Astrocyte (in vitro differentiated cells and primary cell): Measurements from ENCODE around the gene LHX1. TPM values are rescaled to one million over a fixed set of nuclear protein-coding genes. Genes with fewer than 3 reads are reported as not detected.

Experiments used
- DNase-seq: peaks from one replicate; pipeline ENCODE4 v3.0.0-alpha.2; 2010; ENCODE audit warnings: low read depth
- FAIRE-seq: peaks from 2 replicates; lab custom pipeline; 2011; peaks lifted over from hg19 to GRCh38; lab: Jason Lieb, UNC
- H2AFZ ChIP-seq: 2 replicates; pipeline ENCODE4 v1.6.0; 2012; ENCODE audit warnings: low read depth, low read length, inconsistent platforms
- H3K27ac ChIP-seq: 2 replicates; pipeline ENCODE4 v1.5.1; 2011; ENCODE audit warnings: low read depth, low read length, inconsistent platforms
- H3K27me3 ChIP-seq: 2 replicates; pipeline ENCODE4 v1.6.0; 2011; ENCODE audit warnings: low read length, inconsistent platforms; ENCODE audit not compliant: insufficient read depth
- H3K36me3 ChIP-seq: 2 replicates; pipeline ENCODE4 v1.5.1; 2011; ENCODE audit warnings: low read length, inconsistent platforms; ENCODE audit not compliant: insufficient read depth
- H3K4me1 ChIP-seq: 2 replicates; pipeline ENCODE4 v1.5.1; 2011; ENCODE audit warnings: low read length, inconsistent platforms; ENCODE audit not compliant: insufficient read depth
- H3K4me2 ChIP-seq: 2 replicates; pipeline ENCODE4 v1.6.0; 2012; ENCODE audit warnings: low read length, inconsistent platforms
- H3K4me3 ChIP-seq: 2 replicates; pipeline ENCODE4 v1.5.1; 2011; ENCODE audit warnings: low read depth, mild to moderate bottlenecking, low read length, inconsistent platforms; ENCODE audit not compliant: insufficient read depth
- H3K79me2 ChIP-seq: 2 replicates; pipeline ENCODE4 v1.6.0; 2012; ENCODE audit warnings: mild to moderate bottlenecking, low read length, inconsistent platforms; ENCODE audit not compliant: insufficient read depth
- H3K9ac ChIP-seq: 2 replicates; pipeline ENCODE4 v1.6.0; 2012; ENCODE audit warnings: mild to moderate bottlenecking, low read length, inconsistent platforms
- H3K9me3 ChIP-seq: 2 replicates; pipeline ENCODE4 v1.5.1; 2012; ENCODE audit warnings: low read depth, mild to moderate bottlenecking, low read length, inconsistent platforms; ENCODE audit not compliant: insufficient read depth
- H4K20me1 ChIP-seq: 2 replicates; pipeline ENCODE4 v1.6.0; 2012; ENCODE audit warnings: low read length, inconsistent platforms; ENCODE audit not compliant: insufficient read depth
- H3K27ac Mint-ChIP-seq: one replicate; pipeline ENCODE4 v1.8.0; 2021; ENCODE audit warnings: mild to moderate bottlenecking, mixed read lengths; ENCODE audit not compliant: unreplicated experiment
- H3K27me3 Mint-ChIP-seq: one replicate; pipeline ENCODE4 v1.8.0; 2021; ENCODE audit warnings: low read depth, mixed read lengths; ENCODE audit not compliant: unreplicated experiment
- H3K36me3 Mint-ChIP-seq: one replicate; pipeline ENCODE4 v1.8.0; 2021; ENCODE audit warnings: low read depth, mixed read lengths; ENCODE audit not compliant: unreplicated experiment
- H3K4me1 Mint-ChIP-seq: one replicate; pipeline ENCODE4 v1.8.0; 2021; ENCODE audit warnings: low read depth, mixed read lengths; ENCODE audit not compliant: unreplicated experiment
- H3K4me3 Mint-ChIP-seq: one replicate; pipeline ENCODE4 v1.8.0; 2021; ENCODE audit warnings: mild to moderate bottlenecking, moderate library complexity, mixed read lengths; ENCODE audit not compliant: unreplicated experiment
- H3K9me3 Mint-ChIP-seq: one replicate; pipeline ENCODE4 v1.8.0; 2021; ENCODE audit warnings: mild to moderate bottlenecking, mixed read lengths; ENCODE audit not compliant: unreplicated experiment
- EZH2 ChIP-seq: IDR thresholded peaks from 2 replicates; pipeline ENCODE4 v1.6.1; 2012; ENCODE audit warnings: mild to moderate bottlenecking, low read length, inconsistent platforms; ENCODE audit not compliant: insufficient read depth
- total RNA-seq: library from RNA; stranded (reverse); gene quantifications from 2 replicates; pipeline ENCODE4 v1.2.1, GENCODE V29; 2021
- TF ChIP-seq, protein P1 (sequence below): IDR thresholded peaks from 2 replicates; pipeline ENCODE4 v1.5.1; 2011; ENCODE audit warnings: low read depth, mild to moderate bottlenecking, inconsistent platforms, low read length, moderate library complexity; ENCODE audit not compliant: insufficient read depth

LHX1 gene
- total RNA-seq, 1 donor from 2014 or later: 10.8 TPM

DNA sequence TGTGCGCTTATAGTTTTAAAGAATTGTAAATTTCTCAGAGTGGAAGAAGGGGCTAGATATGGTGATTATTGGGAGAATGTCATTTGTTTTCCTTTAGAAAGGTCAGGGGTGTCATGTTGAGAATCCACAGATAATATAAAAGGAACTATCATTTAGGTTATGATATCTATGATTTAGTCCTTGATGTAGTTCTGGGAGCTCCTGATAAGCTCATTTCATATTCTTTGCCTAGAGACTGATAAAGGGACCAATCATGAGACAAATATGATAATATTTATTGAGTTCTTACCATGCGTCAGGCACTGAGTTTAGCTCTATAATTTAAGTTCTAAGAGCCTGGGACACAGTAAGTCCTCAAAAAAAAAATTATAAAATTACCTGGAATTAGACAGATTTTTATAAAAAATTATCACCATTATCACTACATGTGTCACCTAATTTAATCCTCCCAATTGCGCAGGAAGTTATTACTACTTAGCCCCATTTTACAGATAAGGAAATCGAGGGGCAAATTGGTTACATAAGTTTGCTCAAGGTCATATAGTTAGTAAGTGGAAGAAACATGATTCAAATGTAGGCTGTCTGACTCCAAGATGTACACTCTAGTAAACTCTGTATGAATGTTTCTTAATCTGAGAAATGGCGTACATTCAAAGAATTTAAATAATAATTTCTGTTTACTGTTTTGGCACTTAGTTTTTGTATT lies 14.0 kb downstream of the LHX1 start:
- TF ChIP-seq, protein P1, sequence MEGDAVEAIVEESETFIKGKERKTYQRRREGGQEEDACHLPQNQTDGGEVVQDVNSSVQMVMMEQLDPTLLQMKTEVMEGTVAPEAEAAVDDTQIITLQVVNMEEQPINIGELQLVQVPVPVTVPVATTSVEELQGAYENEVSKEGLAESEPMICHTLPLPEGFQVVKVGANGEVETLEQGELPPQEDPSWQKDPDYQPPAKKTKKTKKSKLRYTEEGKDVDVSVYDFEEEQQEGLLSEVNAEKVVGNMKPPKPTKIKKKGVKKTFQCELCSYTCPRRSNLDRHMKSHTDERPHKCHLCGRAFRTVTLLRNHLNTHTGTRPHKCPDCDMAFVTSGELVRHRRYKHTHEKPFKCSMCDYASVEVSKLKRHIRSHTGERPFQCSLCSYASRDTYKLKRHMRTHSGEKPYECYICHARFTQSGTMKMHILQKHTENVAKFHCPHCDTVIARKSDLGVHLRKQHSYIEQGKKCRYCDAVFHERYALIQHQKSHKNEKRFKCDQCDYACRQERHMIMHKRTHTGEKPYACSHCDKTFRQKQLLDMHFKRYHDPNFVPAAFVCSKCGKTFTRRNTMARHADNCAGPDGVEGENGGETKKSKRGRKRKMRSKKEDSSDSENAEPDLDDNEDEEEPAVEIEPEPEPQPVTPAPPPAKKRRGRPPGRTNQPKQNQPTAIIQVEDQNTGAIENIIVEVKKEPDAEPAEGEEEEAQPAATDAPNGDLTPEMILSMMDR: no peak
- no peak for TF ChIP-seq EZH2
- peak overlapping the region; percentile 93 for H3K4me2 ChIP-seq
- no peak overlapping the region for H2AFZ ChIP-seq
- no peaks in the 10 kb centered on the region for H3K9me3 ChIP-seq
- Mint-ChIP-seq H3K36me3 (peaks cover 22% of the 10 kb centered on the region), H3K4me1 (peaks cover 23% of the 10 kb centered on the region), H3K4me3 (peak overlapping the region; percentile 97), H3K27ac (no peak overlapping the region), H3K27me3 (peaks cover 18% of the 10 kb centered on the region), H3K9me3 (peaks cover 3% of the 10 kb centered on the region)
- FAIRE-seq: no peak
- no peak overlapping the region for H3K9ac ChIP-seq
- peaks cover 40% of the 10 kb centered on the region for H4K20me1 ChIP-seq
- peaks cover 17% of the 10 kb centered on the region for H3K4me1 ChIP-seq
- peaks cover 45% of the 10 kb centered on the region for H3K79me2 ChIP-seq
- H3K27me3 ChIP-seq: peaks cover 19% of the 10 kb centered on the region
- no peak overlapping the region for H3K4me3 ChIP-seq
- H3K36me3 ChIP-seq: peaks cover 29% of the 10 kb centered on the region
- DNase-seq: no peak
- H3K27ac ChIP-seq: no peak overlapping the region

DNA sequence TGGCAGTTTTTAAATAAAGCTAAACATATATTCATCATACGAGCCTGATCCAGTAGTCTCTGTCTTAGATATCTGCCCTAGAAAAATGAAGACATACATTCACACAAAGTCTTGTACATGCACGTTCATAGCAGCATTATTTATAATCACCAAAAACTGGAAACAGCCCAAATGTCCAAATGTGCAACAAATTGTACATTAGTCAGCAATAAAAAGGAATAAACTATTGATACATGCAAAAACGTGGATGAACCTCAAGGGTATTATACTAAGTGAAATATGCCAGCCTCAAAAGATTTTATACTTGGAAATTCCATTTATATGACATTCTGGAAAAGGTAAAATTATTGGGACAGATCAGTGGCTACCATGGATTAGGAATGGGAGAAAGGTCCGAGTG lies 34.2 kb downstream of the LHX1 start:
- no peak overlapping the region for H2AFZ ChIP-seq
- TF ChIP-seq EZH2: no peak
- TF ChIP-seq, protein P1: no peak
- H3K9me3 Mint-ChIP-seq: no peaks in the 10 kb centered on the region

DNA sequence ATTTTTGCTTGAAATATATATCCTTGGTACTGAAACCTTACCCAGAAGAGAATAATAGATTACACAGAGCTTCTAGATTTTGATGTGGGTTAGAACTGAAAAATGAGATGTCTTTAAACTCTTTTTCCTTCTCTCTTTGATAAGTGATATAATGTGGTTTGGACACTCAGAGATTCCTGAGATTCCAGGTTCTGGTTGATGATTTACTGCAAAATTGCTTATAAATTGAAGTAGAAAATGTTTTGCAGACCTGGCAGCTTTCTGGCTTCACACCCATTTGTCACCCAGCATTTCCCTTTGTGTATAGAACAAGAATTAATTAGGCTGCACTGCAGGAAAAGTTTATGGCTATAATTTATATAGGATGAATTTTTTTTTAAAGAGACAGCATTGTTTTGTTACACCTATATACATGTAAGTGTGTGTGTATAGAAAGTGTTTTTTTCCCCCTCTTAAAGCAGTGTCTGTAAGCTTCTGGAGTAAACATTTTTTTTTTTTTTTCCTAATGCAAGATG lies 35.0 kb downstream of the LHX1 start:
- Mint-ChIP-seq H3K36me3 (peaks cover 19% of the 10 kb centered on the region), H3K27me3 (no peaks in the 10 kb centered on the region), H3K4me1 (peaks cover 19% of the 10 kb centered on the region), H3K9me3 (no peaks in the 10 kb centered on the region), H3K4me3 (no peak overlapping the region), H3K27ac (no peak overlapping the region)
- Histone ChIP-seq H3K4me3 (no peak overlapping the region), H3K9ac (no peak overlapping the region), H3K79me2 (peaks cover 49% of the 10 kb centered on the region), H3K9me3 (no peaks in the 10 kb centered on the region), H4K20me1 (peaks cover 39% of the 10 kb centered on the region), H3K4me1 (no peaks in the 10 kb centered on the region), H3K36me3 (peaks cover 5% of the 10 kb centered on the region), H3K27ac (no peak overlapping the region), H2AFZ (no peak overlapping the region), H3K27me3 (no peaks in the 10 kb centered on the region), H3K4me2 (no peak overlapping the region)
- DNase-seq: peak; percentile 35
- TF ChIP-seq EZH2: no peak
- TF ChIP-seq, protein P1: no peak
- FAIRE-seq: no peak

More for the DNA sequence above, 34.2 kb downstream of the LHX1 start:
- FAIRE-seq (no peak), DNase-seq (no peak)
- Mint-ChIP-seq H3K36me3 (peaks cover 19% of the 10 kb centered on the region), H3K27ac (no peak overlapping the region), H3K27me3 (no peaks in the 10 kb centered on the region), H3K4me3 (no peak overlapping the region), H3K4me1 (peaks cover 17% of the 10 kb centered on the region)
- Histone ChIP-seq H3K9me3 (no peaks in the 10 kb centered on the region), H4K20me1 (peaks cover 46% of the 10 kb centered on the region), H3K27ac (no peak overlapping the region), H3K4me2 (no peak overlapping the region), H3K79me2 (peaks cover 45% of the 10 kb centered on the region), H3K4me1 (no peaks in the 10 kb centered on the region), H3K27me3 (no peaks in the 10 kb centered on the region), H3K9ac (no peak overlapping the region), H3K36me3 (peaks cover 6% of the 10 kb centered on the region), H3K4me3 (no peak overlapping the region)
